ENCODE data around the gene RYR3.

DNA sequence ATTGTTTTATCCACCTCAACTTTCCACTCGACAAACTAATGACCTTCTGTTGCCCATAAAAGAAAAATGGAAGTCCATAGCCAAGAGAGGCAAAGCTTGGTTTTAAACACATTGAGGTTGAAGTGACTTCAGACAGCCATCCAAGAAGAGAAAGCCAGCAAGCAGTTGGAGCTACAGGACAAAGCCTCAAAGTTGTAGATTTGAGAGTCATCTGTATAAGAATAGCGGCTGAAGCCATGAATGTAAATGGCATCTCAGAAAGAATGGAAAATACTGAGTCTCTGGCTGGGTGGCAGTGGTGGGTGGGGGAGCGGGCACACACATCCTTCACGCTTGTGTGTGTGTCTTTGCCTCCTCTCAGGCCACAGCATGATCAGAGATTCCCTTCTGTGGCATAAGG lies 533.4 kb downstream of the RYR3 start:
- TF ChIP-seq, protein P1, sequence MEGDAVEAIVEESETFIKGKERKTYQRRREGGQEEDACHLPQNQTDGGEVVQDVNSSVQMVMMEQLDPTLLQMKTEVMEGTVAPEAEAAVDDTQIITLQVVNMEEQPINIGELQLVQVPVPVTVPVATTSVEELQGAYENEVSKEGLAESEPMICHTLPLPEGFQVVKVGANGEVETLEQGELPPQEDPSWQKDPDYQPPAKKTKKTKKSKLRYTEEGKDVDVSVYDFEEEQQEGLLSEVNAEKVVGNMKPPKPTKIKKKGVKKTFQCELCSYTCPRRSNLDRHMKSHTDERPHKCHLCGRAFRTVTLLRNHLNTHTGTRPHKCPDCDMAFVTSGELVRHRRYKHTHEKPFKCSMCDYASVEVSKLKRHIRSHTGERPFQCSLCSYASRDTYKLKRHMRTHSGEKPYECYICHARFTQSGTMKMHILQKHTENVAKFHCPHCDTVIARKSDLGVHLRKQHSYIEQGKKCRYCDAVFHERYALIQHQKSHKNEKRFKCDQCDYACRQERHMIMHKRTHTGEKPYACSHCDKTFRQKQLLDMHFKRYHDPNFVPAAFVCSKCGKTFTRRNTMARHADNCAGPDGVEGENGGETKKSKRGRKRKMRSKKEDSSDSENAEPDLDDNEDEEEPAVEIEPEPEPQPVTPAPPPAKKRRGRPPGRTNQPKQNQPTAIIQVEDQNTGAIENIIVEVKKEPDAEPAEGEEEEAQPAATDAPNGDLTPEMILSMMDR (IDR thresholded peaks at IDR 0.05), result no peak
- no peak for TF ChIP-seq ZFX (IDR thresholded peaks at IDR 0.05; ENCODE audit: borderline replicate concordance)
